ENCODE measurements around the gene SV2B.

SV2B gene

DNA sequence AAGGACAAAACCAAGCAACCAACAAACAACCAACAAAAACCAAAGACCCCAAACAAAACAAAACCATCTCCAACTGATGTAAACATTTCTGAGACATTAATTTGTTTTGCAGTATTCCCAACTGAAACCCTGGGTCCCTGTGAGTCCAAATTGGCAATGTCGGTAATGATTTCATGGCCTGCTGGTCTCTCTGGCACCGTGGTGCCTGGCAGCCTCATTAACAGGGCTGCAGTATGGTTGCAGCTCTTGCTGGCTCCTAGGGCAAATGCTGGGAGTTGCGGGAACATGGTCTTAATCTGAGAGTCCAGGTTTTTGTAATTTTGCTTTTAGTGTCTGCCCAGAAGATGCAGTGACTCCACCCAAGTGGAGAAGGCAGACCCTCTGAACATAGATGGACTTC, 128.3 kb downstream of the SV2B start:
- FAIRE-seq (no peak), DNase-seq (ENCODE audit: insufficient read length, low spot score) (no peak)
- no peak for TF ChIP-seq POLR2A (IDR thresholded peaks at IDR 0.05; ENCODE audit: low read depth, low read length)

DNA sequence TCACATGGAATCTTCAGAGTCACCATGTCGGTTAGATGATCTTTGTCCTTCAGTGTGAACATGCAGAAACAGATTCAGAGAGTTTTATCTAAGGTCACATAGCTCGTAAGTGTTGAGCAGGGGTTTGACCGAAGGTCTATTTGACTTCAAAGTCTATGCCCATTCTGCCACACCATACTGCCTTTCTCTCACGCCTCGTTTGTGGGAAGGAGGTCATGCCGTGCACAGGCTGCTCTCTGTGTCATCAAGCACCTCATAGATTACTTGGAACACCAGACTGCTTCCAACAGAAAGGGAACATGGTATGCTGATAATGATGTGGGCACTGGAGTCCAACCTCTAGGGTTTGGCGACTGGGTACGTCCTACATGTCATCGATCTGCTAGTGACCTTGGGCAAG, 128.8 kb downstream of the SV2B start:
- FAIRE-seq (no peak), DNase-seq (ENCODE audit: insufficient read length, low spot score) (no peak)
- no peak for TF ChIP-seq POLR2A (IDR thresholded peaks at IDR 0.05; ENCODE audit: low read depth, low read length)

DNA sequence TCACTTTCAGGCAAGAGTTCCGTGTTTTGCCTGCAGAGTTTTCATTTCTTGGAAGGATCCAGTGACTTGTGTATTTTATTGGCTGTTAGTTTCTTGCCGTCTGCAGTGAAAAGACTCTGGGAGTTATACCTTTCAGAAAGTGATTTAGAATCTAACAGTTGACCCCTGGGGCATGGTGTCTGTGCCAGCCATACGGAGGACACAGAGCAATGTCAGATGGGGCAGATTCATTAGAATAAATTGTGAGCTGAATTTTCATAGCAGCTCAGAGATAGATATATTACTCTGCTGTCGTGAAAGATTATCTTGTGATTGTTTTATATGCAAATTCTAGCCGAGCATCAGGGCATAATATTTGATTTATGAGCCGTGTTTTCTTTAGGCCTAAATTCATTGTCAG, 131.6 kb downstream of the SV2B start:
- no peak for TF ChIP-seq POLR2A (IDR thresholded peaks at IDR 0.05; ENCODE audit: low read depth, low read length)
- FAIRE-seq, result no peak

DNA sequence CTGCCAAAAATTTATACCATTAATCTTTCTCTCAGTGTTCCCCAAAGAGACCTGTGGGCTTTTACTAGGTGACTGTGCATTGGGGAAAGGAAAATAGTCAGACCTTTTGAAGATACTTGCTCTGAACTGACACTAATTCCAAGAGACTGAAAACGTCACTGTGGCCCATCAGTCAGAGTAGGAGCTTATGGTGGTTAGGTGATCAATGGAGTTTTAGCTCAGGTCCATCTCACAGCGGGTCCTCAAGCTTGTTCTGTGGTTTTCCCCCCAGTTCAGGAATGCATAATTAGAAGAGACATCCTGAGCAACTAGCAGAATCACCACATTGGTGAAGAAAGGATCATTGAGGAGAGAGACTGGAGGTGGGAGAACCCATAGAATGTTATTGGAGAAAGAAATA, 134.7 kb downstream of the SV2B start:
- FAIRE-seq, result no peak

More for the DNA sequence above, 131.6 kb downstream of the SV2B start:
- DNase-seq (ENCODE audit: insufficient read length, low spot score), result no peak

DNA sequence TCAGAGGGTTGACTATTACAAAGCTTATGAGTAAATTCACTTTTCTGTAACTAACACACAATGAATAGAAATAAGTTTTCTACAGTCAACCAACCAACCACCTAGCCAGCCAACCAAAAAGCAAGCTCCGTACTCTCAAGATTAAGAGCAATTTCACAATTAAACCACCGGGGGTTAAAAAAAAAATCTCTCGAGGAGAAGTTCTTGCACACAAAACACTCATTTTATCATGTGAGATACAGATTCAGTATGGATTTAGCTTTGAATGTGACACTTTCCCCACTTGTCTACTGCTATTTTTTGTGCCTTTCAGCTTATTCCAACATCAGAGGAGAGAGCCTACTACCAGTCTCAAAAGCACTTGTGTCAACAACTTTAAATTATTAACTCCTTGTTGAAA, 135.3 kb downstream of the SV2B start:
- no peak for TF ChIP-seq POLR2A (IDR thresholded peaks at IDR 0.05; ENCODE audit: low read depth, low read length)
- DNase-seq (ENCODE audit: insufficient read length, low spot score), result no peak
- no peak for FAIRE-seq

More for the DNA sequence above, 134.7 kb downstream of the SV2B start:
- DNase-seq (ENCODE audit: insufficient read length, low spot score), result no peak
- TF ChIP-seq POLR2A (IDR thresholded peaks at IDR 0.05; ENCODE audit: low read depth, low read length), result no peak

DNA sequence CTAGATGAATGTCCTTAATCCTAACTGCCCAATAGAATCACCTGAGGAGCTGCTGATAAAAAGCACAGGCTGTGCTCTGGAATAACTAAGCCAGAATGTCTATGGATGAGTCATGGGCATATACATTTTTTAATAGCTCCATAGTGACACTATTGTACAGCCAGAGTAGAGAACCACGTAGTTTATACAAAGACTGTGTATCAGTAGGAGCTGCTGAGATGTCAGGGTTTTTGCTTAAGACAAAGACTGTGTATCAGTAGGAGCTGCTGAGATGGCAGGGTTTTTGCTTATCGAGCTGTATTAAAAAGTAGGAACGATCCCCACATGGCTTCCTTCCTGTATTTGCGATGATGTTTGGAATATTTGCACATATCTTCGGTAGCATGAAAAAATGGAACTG, 137.4 kb downstream of the SV2B start:
- no peak for TF ChIP-seq POLR2A (IDR thresholded peaks at IDR 0.05; ENCODE audit: low read depth, low read length)
- FAIRE-seq (no peak), DNase-seq (ENCODE audit: insufficient read length, low spot score) (no peak)

DNA sequence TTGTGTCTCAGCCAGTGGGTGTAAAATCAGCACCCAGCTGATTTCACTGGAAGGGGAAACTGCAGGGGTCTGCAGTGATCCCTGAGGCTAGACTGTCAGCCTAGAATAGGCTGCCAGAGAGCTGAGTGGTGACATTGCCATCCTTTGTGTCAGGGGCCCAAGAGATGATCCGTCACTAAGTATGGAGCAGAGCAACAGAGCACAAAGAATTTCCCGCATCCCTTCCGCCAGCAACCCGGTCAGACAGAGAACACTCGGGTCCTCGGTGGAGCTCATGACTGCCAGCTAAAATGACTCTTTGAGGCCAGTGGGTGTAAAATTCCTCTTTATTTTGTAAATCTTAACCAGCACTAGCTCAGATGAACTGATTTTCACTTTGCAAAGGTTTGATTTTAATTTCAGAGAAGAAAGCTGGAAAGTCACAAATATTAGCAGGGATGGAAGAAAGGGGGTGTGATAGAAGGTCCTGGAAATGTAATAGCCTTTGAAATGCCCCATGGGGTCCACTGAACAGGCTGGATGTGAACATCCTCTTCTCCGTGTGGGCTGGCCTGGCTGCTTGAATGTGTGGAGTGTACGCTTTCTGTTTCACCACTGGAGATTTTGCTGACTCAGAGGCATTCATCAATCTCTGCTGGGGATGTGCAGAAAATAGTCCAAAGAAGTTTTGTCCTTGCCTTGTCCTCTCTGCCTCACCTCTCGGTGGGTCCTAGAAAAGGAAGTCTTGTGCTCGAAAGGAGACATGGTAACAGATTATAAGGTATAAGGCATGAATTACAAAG, 138.8 kb downstream of the SV2B start:
- TF ChIP-seq POLR2A (IDR thresholded peaks at IDR 0.05; ENCODE audit: low read depth, low read length), result no peak
- FAIRE-seq (no peak), DNase-seq (ENCODE audit: insufficient read length, low spot score) (no peak)

DNA sequence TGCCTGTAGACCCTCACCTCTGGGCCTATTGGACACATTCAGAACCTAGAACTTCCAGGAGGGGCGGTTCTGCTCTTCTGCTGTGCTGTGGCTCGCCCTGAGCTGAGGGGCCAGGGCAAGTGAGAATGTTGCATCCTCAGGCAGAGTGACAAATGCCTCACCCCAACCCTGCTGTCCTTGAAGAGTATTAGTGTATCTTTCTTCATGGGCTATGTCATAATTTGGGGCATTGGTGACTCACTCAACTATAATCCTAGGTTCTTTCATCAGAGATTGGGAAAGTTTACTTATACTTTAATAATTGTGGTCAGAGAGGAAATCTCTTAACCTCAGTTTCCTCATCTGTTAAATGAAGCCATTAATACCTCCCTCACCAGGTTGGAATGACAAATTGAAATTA, 143.8 kb downstream of the SV2B start:
- no peak for TF ChIP-seq POLR2A (IDR thresholded peaks at IDR 0.05; ENCODE audit: low read depth, low read length)
- FAIRE-seq (no peak), DNase-seq (ENCODE audit: insufficient read length, low spot score) (no peak)

DNA sequence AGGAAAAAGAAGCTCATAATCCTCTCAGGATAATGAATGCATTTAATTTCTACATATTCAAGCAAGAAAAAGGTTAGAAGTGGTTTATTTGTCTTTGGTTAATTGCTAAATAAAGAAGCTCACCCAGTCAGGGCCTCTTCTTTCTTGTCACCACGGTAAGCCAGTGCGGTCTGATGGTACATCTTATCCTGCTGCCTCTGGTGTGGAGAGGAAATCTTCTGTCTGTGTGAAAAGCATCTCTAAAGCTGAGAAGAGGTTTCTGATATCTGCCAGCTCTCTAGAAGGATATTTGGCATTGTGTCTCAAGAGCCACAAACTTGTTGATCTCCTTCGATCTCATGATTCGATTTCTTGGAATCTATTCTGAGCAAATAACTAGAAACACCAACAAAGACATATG, 144.9 kb downstream of the SV2B start:
- no peak for FAIRE-seq
- TF ChIP-seq POLR2A (IDR thresholded peaks at IDR 0.05; ENCODE audit: low read depth, low read length), result no peak
- no peak for DNase-seq (ENCODE audit: insufficient read length, low spot score)

DNA sequence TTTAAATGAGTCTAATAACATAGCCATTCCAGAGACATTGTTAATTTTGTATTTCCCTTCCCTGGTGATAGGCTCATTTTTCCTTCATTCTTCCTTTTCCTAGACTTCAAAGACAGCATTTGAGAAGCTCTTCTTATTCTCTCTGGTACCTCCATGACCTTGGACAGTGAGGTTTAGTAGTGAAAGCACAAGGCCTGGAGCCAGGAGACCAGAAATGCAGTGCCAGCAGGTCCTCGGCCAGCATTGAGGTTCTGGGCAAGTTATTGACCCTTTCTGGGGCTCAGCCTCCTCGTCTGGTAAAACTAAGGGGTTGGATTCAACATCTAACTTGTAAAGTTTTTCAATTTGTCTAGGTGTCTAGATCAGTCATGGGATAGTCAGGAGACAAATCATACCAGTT, 146.9 kb downstream of the SV2B start:
- no peak for FAIRE-seq
- DNase-seq (ENCODE audit: insufficient read length, low spot score), result no peak
- no peak for TF ChIP-seq POLR2A (IDR thresholded peaks at IDR 0.05; ENCODE audit: low read depth, low read length)

DNA sequence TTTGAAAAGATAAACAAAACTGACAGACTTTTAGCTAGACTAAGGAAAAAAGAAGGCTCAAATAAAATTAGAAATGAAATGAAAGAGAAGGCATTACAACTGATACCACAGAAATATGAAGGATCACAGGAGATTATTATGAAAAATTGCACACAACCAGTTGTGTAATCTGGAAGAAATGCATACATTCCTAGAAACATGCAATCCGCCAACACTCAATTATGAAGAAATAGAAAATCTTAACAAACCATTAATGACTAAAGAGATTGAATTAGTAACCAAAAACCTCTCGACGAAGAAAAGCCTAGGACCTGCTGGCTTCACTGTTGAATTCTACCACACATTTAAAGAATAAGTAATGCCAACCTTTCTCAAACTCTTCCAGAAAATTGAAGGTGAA, 149.5 kb downstream of the SV2B start:
- FAIRE-seq, result no peak
- TF ChIP-seq POLR2A (IDR thresholded peaks at IDR 0.05; ENCODE audit: low read depth, low read length), result no peak
- no peak for DNase-seq (ENCODE audit: insufficient read length, low spot score)

DNA sequence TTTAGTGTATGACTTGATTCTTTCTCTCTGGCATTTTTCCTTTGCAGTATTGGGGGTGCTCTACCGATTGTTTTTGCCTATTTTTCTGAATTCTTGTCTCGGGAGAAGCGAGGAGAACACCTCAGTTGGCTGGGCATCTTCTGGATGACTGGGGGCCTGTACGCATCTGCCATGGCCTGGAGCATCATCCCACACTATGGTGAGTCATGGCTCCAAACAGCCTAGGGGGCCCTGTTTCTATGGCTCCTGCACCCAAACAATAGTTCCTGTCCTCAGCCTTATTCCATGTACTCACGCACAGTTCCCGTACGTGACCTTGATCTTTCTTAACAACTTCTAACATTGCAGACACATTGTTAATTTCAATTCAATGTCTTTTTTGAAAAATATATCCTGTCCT, 152.3 kb downstream of the SV2B start:
- FAIRE-seq (no peak), DNase-seq (ENCODE audit: insufficient read length, low spot score) (no peak)
- no peak for TF ChIP-seq POLR2A (IDR thresholded peaks at IDR 0.05; ENCODE audit: low read depth, low read length)

DNA sequence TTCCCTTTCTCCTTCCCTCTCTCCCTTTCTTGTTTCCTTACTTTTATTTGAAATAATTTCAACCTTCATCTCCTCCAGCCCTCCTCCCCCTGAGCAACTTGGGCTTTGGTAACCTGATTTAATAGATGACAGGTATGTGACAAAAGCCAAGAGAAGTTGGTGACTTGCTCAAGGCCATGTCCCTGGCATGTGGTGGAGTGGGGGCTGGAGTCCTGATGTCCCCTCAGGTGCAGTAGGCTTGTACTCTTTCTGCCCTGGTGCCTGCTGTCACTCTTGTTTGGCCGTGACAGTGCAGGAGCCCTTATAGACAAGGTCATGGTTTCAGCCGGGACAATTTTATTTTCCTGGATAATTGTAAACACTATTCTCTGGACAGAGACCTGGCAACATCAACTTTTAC, 152.7 kb downstream of the SV2B start:
- FAIRE-seq, result no peak
- no peak for TF ChIP-seq POLR2A (IDR thresholded peaks at IDR 0.05; ENCODE audit: low read depth, low read length)
- DNase-seq (ENCODE audit: insufficient read length, low spot score), result no peak

DNA sequence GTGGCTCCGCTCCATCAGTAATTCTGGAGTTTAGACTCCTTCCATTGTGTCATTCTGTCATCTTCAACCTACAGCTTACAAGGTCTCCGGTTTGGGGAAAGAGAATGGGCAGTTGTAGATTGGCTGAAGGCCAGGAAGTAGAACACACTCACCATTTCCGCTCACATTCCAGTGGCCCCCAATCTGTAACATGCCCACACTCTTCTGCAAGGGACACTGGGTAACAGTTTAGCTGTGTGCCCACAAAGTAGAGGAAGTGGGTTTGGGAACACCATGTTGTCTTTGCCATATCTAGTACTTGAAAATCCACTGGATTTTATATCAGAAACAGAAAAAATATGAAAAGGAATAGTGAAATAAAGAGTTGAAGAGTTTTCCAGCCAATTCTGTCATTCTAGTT, 153.5 kb downstream of the SV2B start:
- DNase-seq (ENCODE audit: insufficient read length, low spot score), result no peak
- no peak for TF ChIP-seq POLR2A (IDR thresholded peaks at IDR 0.05; ENCODE audit: low read depth, low read length)
- FAIRE-seq, result no peak

DNA sequence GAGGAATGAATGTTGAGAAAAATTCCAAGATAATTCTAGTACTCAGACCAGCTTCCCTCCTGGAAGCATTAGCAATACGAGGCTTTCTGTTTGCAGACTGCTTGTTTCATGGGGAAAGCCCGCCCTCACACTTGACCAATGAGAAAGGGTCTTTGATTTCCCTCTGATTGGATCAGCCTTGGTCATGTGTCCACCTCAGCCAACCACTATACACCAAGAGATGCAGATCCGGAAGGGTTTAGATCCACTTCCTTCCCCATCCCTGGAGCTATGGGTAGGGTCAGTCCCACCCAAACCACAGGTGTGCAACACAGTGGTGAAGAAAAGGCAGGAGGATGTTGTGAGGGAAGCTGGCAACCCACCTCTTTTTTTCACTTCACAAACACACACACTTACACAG, 154.7 kb downstream of the SV2B start:
- DNase-seq (ENCODE audit: insufficient read length, low spot score) (no peak), FAIRE-seq (no peak)
- TF ChIP-seq POLR2A (IDR thresholded peaks at IDR 0.05; ENCODE audit: low read depth, low read length), result no peak

All from H54 (cell line).